K562 (cell line): ENCODE measurements around the gene KRT82. TPM values are rescaled to one million over a fixed set of nuclear protein-coding genes. Genes with fewer than 3 reads are reported as not detected.

Experiments used
- ARID3A ChIP-seq: IDR thresholded peaks from 2 replicates; pipeline ENCODE4 v1.6.1; 2012; ENCODE audit warnings: low read depth, low read length, improper control_type of control experiment, borderline replicate concordance
- EP400 ChIP-seq: fragments of 450-650 bp; IDR thresholded peaks from 2 replicates; pipeline ENCODE4 v1.6.1; 2017; ENCODE audit warnings: antibody characterized with exemption, mild to moderate bottlenecking, moderate library complexity
- HDGF ChIP-seq: fragments of 450-650 bp; IDR thresholded peaks from 2 replicates; pipeline ENCODE4 v1.6.1; 2016
- MNT ChIP-seq, 2 experiments: fragments of 450-650 bp; conservative IDR thresholded peaks; 2 replicates each; pipeline ENCODE4 v1.6.1; 2017; ENCODE audit warnings: mild to moderate bottlenecking in 2 of 2, moderate library complexity in 2 of 2
- TCF3 ChIP-seq: sonication (generic); formaldehyde crosslinking; IDR thresholded peaks from 2 replicates; pipeline ENCODE4 v1.4.0; 2020; ENCODE audit warnings: mild to moderate bottlenecking, missing genetic modification reagents
- ZHX1 ChIP-seq: fragments of 150-350 bp; conservative IDR thresholded peaks from 2 replicates; pipeline ENCODE4 v1.6.1; 2014; ENCODE audit warnings: low read length
- ZNF445 ChIP-seq: fragments of 250-450 bp; sonication (Bioruptor Pico); IDR thresholded peaks from 2 replicates; pipeline ENCODE4 v1.4.0; 2020; ENCODE audit warnings: low read depth, mild to moderate bottlenecking, moderate library complexity
- ZNF668 ChIP-seq: fragments of 250-450 bp; sonication (Bioruptor Pico); IDR thresholded peaks from 2 replicates; pipeline ENCODE4 v1.8.0; 2022; ENCODE audit warnings: mild to moderate bottlenecking, inconsistent platforms
- ZZZ3 ChIP-seq: fragments of 450-650 bp; IDR thresholded peaks from 2 replicates; pipeline ENCODE4 v1.6.1; 2016; ENCODE audit warnings: antibody characterized with exemption, mild to moderate bottlenecking, moderate library complexity
- polyA plus RNA-seq, 8 experiments: library from polyadenylated mRNA; depleted of rRNA in 4 of 8; stranded (reverse) in 5 of 8; unstranded in 3 of 8; fragments of >200 nt; fragmentation: Nextera tagmentation in 2 of 8; fragmentation: Illumina TruSeq in 1 of 8; extraction: Ambion mirVana in 2 of 8; extraction: Trizol in 1 of 8; gene quantifications; 2 replicates each; pipeline versions ENCODE4 v1.2.1 to v1.2.3, GENCODE V29; 2011 to 2014; ENCODE audit warnings: inconsistent platforms in 1 of 8, missing spikeins in 1 of 8
- total RNA-seq, 7 experiments: library from RNA; depleted of rRNA in 6 of 7; stranded (reverse); fragments of >200 nt in 6 of 7; fragmentation: Illumina TruSeq in 2 of 7; extraction: Trizol in 2 of 7; gene quantifications; 2 replicates each; pipeline versions ENCODE4 v1.2.1 to v1.2.3, GENCODE V29; 2011 to 2021; ENCODE audit warnings: low replicate concordance in 1 of 7
- TF ChIP-seq, protein P1 (sequence below): sonication (generic); formaldehyde crosslinking; IDR thresholded peaks from 2 replicates; pipeline ENCODE4 v1.8.0; 2022; ENCODE audit warnings: mild to moderate bottlenecking, missing genetic modification reagents
- TF ChIP-seq, protein P2 (sequence below): fragments of 450-650 bp; IDR thresholded peaks from 2 replicates; pipeline ENCODE4 v1.6.1; 2018; ENCODE audit not compliant: partially characterized antibody

The KRT82 gene
- total and polyA plus RNA-seq, 9 of the 15 experiments (the other 6 are each of a cell fraction or from before 2014, with no cell fraction given): not detected

GRCh38 chr12:52347551-52348510 is 58.3 kb downstream of the KRT82 start (continued):
- TF ChIP-seq ARID3A (no peak), EP400 (no peak), HDGF (no peak), ZZZ3 (no peak), TCF3 (CRISPR knock-in tag) (no peak), MNT (conservative IDR thresholded peaks at IDR 0.05) (no peak), ZNF668 (no peak), ZHX1 (no peak), ZNF445 (CRISPR knock-in tag) (no peak)
- TF ChIP-seq, protein P1, sequence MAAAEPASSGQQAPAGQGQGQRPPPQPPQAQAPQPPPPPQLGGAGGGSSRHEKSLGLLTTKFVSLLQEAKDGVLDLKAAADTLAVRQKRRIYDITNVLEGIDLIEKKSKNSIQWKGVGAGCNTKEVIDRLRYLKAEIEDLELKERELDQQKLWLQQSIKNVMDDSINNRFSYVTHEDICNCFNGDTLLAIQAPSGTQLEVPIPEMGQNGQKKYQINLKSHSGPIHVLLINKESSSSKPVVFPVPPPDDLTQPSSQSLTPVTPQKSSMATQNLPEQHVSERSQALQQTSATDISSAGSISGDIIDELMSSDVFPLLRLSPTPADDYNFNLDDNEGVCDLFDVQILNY (CRISPR knock-in tag): no peak
- TF ChIP-seq, protein P2, sequence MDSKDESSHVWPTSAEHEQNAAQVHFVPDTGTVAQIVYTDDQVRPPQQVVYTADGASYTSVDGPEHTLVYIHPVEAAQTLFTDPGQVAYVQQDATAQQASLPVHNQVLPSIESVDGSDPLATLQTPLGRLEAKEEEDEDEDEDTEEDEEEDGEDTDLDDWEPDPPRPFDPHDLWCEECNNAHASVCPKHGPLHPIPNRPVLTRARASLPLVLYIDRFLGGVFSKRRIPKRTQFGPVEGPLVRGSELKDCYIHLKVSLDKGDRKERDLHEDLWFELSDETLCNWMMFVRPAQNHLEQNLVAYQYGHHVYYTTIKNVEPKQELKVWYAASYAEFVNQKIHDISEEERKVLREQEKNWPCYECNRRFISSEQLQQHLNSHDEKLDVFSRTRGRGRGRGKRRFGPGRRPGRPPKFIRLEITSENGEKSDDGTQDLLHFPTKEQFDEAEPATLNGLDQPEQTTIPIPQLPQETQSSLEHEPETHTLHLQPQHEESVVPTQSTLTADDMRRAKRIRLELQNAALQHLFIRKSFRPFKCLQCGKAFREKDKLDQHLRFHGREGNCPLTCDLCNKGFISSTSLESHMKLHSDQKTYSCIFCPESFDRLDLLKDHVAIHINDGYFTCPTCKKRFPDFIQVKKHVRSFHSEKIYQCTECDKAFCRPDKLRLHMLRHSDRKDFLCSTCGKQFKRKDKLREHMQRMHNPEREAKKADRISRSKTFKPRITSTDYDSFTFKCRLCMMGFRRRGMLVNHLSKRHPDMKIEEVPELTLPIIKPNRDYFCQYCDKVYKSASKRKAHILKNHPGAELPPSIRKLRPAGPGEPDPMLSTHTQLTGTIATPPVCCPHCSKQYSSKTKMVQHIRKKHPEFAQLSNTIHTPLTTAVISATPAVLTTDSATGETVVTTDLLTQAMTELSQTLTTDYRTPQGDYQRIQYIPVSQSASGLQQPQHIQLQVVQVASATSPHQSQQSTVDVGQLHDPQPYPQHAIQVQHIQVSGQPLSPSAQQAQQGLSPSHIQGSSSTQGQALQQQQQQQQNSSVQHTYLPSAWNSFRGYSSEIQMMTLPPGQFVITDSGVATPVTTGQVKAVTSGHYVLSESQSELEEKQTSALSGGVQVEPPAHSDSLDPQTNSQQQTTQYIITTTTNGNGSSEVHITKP: no peak
- TF ChIP-seq, all 486 proteins: peak for 0
